WERI-Rb-1 (cell line): Measurements from ENCODE around the gene ACOT2.
"Not testable (repeated sequence)": the region's sequence is repeated elsewhere in the genome, so short reads cannot be mapped to it uniquely, and the experiment has no call there.

Experiments used
- DNase-seq: peaks from one replicate; pipeline ENCODE4 v3.0.0-alpha.2; 2020
- H3K27ac ChIP-seq: fragments of 250-450 bp; sonication (Bioruptor Pico); 2 replicates; pipeline ENCODE4 v1.5.1; 2020; ENCODE audit warnings: mild to moderate bottlenecking, moderate library complexity
- H3K27me3 ChIP-seq: fragments of 250-450 bp; sonication (Bioruptor Pico); 2 replicates; pipeline ENCODE4 v1.5.1; 2021; ENCODE audit warnings: mild to moderate bottlenecking, low read depth, moderate library complexity; ENCODE audit not compliant: insufficient read depth, severe bottlenecking
- H3K36me3 ChIP-seq: fragments of 250-450 bp; sonication (Bioruptor Pico); 2 replicates; pipeline ENCODE4 v1.5.1; 2020; ENCODE audit warnings: mild to moderate bottlenecking, moderate library complexity
- H3K4me3 ChIP-seq: 2 replicates; pipeline ENCODE4 v1.5.1; 2011; ENCODE audit warnings: low read depth, mild to moderate bottlenecking, control low read depth, low read length
- H3K9me3 ChIP-seq: fragments of 250-450 bp; sonication (Bioruptor Pico); 2 replicates; pipeline ENCODE4 v1.5.1; 2021; ENCODE audit warnings: mild to moderate bottlenecking, moderate library complexity; ENCODE audit not compliant: severe bottlenecking
- CTCF ChIP-seq: IDR thresholded peaks from 2 replicates; pipeline ENCODE4 v1.5.1; 2011; ENCODE audit warnings: low read depth, mild to moderate bottlenecking, control low read depth, inconsistent platforms, low read length

ACOT2 gene

DNA sequence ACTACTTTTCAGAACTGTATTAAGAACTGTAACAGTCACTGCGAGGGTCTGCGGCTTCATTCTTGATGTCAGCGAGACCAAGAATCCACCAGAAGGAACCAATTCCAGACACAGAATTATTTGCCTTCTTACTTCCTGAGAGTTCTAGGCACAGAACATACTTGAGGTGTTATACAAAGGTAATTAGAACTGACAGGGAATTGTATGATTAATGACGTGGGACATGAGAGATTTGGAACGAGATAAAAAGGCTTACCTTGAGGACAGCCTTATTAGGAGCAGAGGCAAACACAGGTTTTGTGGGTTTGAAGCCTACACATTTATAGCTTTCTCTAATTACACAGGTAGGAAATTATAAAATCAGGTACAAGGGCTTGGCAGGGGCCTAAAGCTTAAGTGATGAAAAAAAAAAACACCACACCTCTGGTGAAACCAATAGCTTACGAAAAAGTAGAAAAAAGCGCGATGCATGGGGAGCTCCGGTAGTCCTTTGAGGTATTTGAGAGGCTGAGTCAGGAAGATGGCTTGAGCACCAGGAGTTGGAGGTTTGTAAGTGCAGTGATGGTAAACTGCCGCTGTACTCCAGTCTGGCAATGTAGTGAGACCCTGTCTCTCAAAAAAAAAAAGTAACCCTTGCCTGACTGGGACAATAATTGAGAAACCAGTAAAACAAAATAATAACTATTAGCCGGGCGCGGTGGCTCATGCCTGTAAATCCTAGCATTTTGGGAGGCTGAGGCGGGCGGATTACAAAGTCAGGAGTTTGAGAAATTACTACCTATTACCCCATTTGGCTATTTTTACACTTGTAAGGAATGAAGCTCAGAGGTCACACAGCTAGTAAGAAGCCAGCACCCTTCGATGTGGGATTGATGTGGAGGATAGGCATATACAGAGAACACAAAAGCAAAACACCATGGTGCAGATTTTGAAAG is 795 bp upstream of the ACOT2 start:
- Histone ChIP-seq H3K27ac (peak overlapping the region; percentile 89), H3K9me3 (no peaks in the 10 kb centered on the region), H3K27me3 (no peaks in the 10 kb centered on the region), H3K36me3 (no peaks in the 10 kb centered on the region), H3K4me3 (peak overlapping the region; percentile 59; the same call in 1 of the 2 replicates)
- no peak for TF ChIP-seq CTCF
- DNase-seq, result no peak

DNA sequence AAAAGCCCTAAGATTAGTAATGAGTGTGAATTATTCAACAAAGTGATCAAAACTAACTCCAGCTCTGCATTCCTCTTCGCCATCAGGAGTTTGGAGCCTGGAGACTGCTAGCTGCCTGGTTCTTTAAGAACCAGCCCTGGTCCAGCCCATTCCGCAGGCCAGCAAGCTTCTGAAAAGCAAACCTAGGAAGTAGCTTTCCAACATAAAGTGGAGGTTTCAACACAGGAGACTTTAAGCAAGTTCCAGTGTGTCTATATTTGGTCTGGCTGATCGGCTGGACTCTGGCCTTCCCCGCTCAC is 178 bp upstream of the ACOT2 start:
- Histone ChIP-seq H3K27ac (peak overlapping the region; percentile 89), H3K4me3 (peak overlapping the region; percentile 59)
- DNase-seq, H3K36me3 ChIP-seq, H3K27me3 ChIP-seq, H3K9me3 ChIP-seq: not testable (repeated sequence)

DNA sequence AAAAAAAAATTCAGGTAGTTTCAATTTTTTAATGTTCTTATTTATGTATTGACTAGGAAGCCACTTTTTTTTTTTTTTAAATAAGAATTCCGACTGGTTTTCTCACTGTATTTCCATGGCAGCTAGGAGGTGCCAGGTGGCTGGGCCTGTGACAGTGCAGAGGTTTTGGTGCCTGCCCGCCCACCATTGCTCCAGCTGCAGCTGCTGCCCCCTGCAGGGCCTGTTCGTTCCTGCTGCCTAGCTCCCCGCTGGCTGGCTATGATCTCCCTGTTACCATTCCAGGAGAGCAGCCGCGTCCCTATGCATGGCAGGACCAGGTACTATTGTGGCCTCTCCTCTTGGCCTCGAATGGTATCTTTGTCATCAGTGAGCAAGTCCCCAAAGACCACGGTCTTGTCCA is 1.9 kb downstream of the ACOT2 start:
- not testable (repeated sequence) for H3K4me3 ChIP-seq, H3K9me3 ChIP-seq, H3K27me3 ChIP-seq, H3K27ac ChIP-seq
- H3K36me3 ChIP-seq, result peaks cover 11% of the 10 kb centered on the region
- TF ChIP-seq CTCF, result peak; percentile 62
- peak; percentile 65 for DNase-seq

- H3K27me3 ChIP-seq, DNase-seq: not testable (repeated sequence)
These were observed 4.0 kb downstream of the ACOT2 start for GRCh38 chr14:73573034-73573433.

DNA sequence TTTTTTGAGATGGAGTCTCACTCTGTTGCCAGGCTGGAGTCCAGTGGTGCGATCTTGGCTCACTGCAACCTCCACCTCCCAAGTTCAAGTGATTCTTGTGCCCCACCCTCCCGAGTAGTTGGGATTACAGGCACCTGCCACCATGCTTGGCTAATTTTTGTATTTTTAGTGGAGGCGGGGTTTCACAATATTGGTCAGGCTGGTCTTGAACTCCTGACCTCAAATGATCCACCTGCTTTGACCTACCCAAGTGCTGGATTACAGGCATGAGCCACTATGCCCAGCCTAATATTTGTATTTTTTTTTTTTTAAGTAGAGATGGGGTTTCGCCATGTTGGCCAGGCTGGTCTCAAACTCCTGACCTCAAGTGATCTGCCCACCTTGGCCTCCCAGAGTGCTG is 4.7 kb downstream of the ACOT2 start:
- not testable (repeated sequence) for H3K9me3 ChIP-seq, DNase-seq, H3K4me3 ChIP-seq, H3K27ac ChIP-seq, H3K27me3 ChIP-seq
- H3K36me3 ChIP-seq, result peaks cover 12% of the 10 kb centered on the region

More at GRCh38 chr14:73573034-73573433, 4.0 kb downstream of the ACOT2 start:
- peaks cover 12% of the 10 kb centered on the region for H3K36me3 ChIP-seq
- not testable (repeated sequence) for H3K9me3 ChIP-seq, H3K4me3 ChIP-seq, H3K27ac ChIP-seq

DNA sequence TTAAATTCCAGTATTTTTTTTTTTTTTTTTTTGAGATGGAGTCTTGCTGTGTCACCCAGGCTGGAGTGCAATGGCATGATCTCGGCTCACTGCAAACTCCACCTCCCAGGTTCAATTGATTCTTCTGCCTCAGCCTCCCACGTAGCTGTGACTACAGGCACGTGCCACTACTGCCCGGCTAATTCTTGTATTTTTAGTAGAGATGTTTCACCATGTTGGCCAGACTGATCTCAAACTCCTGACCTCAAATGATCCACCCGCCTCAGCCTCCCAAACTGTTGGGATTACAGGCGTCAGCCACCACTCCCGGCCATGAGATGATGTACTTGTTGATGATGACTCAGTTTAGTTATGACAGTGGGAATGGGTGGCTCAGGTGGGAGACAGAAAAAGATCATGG is 5.2 kb downstream of the ACOT2 start:
- not testable (repeated sequence) for H3K4me3 ChIP-seq, H3K27me3 ChIP-seq, H3K27ac ChIP-seq, DNase-seq, H3K9me3 ChIP-seq
- H3K36me3 ChIP-seq, result peaks cover 12% of the 10 kb centered on the region

GRCh38 chr14:73576391-73576790 is 7.4 kb downstream of the ACOT2 start:
- peaks cover 12% of the 10 kb centered on the region for H3K36me3 ChIP-seq
- TF ChIP-seq CTCF, result no peak
- H3K9me3 ChIP-seq, result no peaks in the 10 kb centered on the region
- no peaks in the 10 kb centered on the region for H3K27me3 ChIP-seq
- no peak overlapping the region for H3K27ac ChIP-seq
- no peak overlapping the region for H3K4me3 ChIP-seq
- no peak for DNase-seq

- not testable (repeated sequence) for H3K9me3 ChIP-seq, H3K27ac ChIP-seq, H3K4me3 ChIP-seq, DNase-seq, H3K27me3 ChIP-seq
- H3K36me3 ChIP-seq, result peaks cover 12% of the 10 kb centered on the region
These were observed 8.2 kb downstream of the ACOT2 start for GRCh38 chr14:73577214-73577613.

DNA sequence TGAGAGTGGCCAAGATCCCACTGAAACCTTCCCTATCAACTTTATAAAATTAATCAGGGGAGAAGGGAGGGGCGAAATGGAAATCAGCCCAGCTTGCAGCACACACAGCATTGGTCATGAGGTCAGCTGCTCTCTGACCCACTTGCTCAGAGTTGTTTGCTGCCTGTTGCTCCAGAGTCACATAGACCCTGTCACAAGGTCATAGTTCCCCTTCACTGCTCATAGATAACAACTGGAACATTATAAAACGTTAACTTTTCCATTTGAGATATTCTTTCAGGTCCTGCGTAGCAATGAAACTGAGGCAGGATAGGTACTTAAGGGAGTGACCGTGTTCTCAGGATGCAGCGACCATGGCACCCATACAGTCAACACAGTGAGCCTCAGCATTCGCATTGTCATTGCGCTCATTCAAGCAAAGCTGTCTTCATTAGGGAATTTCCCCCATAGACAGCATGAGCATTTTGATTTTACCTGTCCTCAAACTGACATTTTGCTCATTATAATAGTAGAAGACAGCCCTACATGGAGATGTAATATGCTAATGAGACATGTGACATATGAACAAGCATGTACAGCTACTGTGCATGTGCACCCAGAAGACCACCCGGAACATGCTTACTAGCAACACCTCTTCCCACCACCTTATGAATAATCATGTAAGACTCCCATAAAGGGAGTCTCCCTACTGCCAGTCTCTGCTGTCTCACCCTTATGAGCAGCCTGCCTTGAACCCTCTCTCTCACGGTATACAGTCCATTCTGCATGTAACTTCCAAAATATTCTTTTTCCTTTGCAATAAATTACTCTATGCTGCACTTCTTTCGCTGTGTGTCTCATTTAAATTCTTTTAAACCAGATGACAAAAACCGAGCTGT is 13.3 kb downstream of the ACOT2 start:
- not testable (repeated sequence) for H3K4me3 ChIP-seq, H3K27me3 ChIP-seq, H3K36me3 ChIP-seq, H3K9me3 ChIP-seq, H3K27ac ChIP-seq, DNase-seq
